HFFc6 (cell line): Measurements from ENCODE around the gene ADRA2C. TPM values are rescaled to one million over a fixed set of nuclear protein-coding genes. Genes with fewer than 3 reads are reported as not detected.

Source experiments
- DNase-seq: peaks from one replicate; pipeline ENCODE4 v3.0.0-alpha.2; 2018
- H3K27ac Mint-ChIP-seq: 2 replicates; pipeline ENCODE4 v1.8.0; 2020; ENCODE audit warnings: mild to moderate bottlenecking, mixed read lengths
- H3K27me3 Mint-ChIP-seq: 2 replicates; pipeline ENCODE4 v1.8.0; 2021; ENCODE audit warnings: mild to moderate bottlenecking, moderate library complexity, mixed read lengths; ENCODE audit not compliant: insufficient read depth
- H3K36me3 Mint-ChIP-seq: 2 replicates; pipeline ENCODE4 v1.8.0; 2021; ENCODE audit warnings: low read depth, mixed read lengths
- H3K4me1 Mint-ChIP-seq: 2 replicates; pipeline ENCODE4 v1.8.0; 2020; ENCODE audit warnings: low read depth, mixed read lengths
- H3K4me3 Mint-ChIP-seq: 2 replicates; pipeline ENCODE4 v1.8.0; 2020; ENCODE audit warnings: mild to moderate bottlenecking, moderate library complexity, mixed read lengths
- H3K9me3 Mint-ChIP-seq: 2 replicates; pipeline ENCODE4 v1.8.0; 2020; ENCODE audit warnings: mild to moderate bottlenecking, mixed read lengths
- CTCF ChIP-seq: fragments of 200-600 bp; sonication (generic); IDR thresholded peaks from 2 replicates; pipeline ENCODE4 v1.5.0; 2021; ENCODE audit warnings: antibody characterized with exemption, mild to moderate bottlenecking
- total RNA-seq, 6 experiments: library from RNA; stranded (reverse); fragmentation: NEBNext Ultra II Directional; extraction: Animal tissue kit (Norgen Biotek cat#: 25700); gene quantifications; 2 replicates in 1 of 6; 3 replicates in 5 of 6; pipeline ENCODE4 v1.2.3, GENCODE V29; 2021

Gene ADRA2C
- total RNA-seq, 6 experiments from 2014 or later: 0.23 to 0.43 (median 0.26) TPM

GRCh38 chr4:3762264-3762663 is 3.9 kb upstream of the ADRA2C start:
- Mint-ChIP-seq H3K27ac (no peak overlapping the region), H3K36me3 (no peaks in the 10 kb centered on the region), H3K9me3 (no peaks in the 10 kb centered on the region), H3K4me1 (no peaks in the 10 kb centered on the region), H3K4me3 (no peak overlapping the region), H3K27me3 (peaks cover 21% of the 10 kb centered on the region)
- DNase-seq: no peak
- TF ChIP-seq CTCF: no peak

GRCh38 chr4:3762753-3763549 is 3.2 kb upstream of the ADRA2C start:
- Mint-ChIP-seq H3K4me3 (no peak overlapping the region), H3K27ac (no peak overlapping the region), H3K27me3 (peaks cover 22% of the 10 kb centered on the region), H3K4me1 (no peaks in the 10 kb centered on the region), H3K36me3 (peaks cover 4% of the 10 kb centered on the region; the same call in 1 of the 2 replicates), H3K9me3 (peaks cover 4% of the 10 kb centered on the region; the same call in 1 of the 2 replicates)
- DNase-seq: no peak
- no peak for TF ChIP-seq CTCF

GRCh38 chr4:3765271-3766035 is 732 bp upstream of the ADRA2C start:
- no peak for TF ChIP-seq CTCF
- peaks cover 4% of the 10 kb centered on the region; the same call in 1 of the 2 replicates for H3K9me3 Mint-ChIP-seq
- peaks cover 21% of the 10 kb centered on the region for H3K27me3 Mint-ChIP-seq
- H3K36me3 Mint-ChIP-seq: peaks cover 4% of the 10 kb centered on the region; the same call in 1 of the 2 replicates
- peak overlapping the region; percentile 47; the same call in 1 of the 2 replicates for H3K4me3 Mint-ChIP-seq
- no peak overlapping the region for H3K27ac Mint-ChIP-seq
- no peaks in the 10 kb centered on the region for H3K4me1 Mint-ChIP-seq
- peak; percentile 43 for DNase-seq

- Mint-ChIP-seq H3K36me3 (peaks cover 4% of the 10 kb centered on the region; the same call in 1 of the 2 replicates), H3K9me3 (peaks cover 4% of the 10 kb centered on the region; the same call in 1 of the 2 replicates), H3K27me3 (peaks cover 28% of the 10 kb centered on the region), H3K27ac (no peak overlapping the region), H3K4me3 (peak overlapping the region; percentile 28; the same call in 1 of the 2 replicates), H3K4me1 (no peaks in the 10 kb centered on the region)
- no peak for DNase-seq
- TF ChIP-seq CTCF: no peak
These were observed 792 bp downstream of the ADRA2C start for GRCh38 chr4:3766785-3767569.
